ENCODE data around the gene TBC1D10A.

- no peak for TF ChIP-seq CTCF (conservative IDR thresholded peaks at IDR 0.05 in 1 of 2, IDR thresholded peaks at IDR 0.05 in 1 of 2; ENCODE audit: low read depth in 1 of 2, low read length in 2 of 2)
- TF ChIP-seq EZH2 (IDR thresholded peaks at IDR 0.05; ENCODE audit: low read length, missing control alignments), result no peak
These were observed 35.5 kb downstream of the TBC1D10A start for GRCh38 chr22:30291058-30291892.
